Inflammatory macrophage (primary cell): ENCODE data around the gene GLB1L2.

Experiments
- DNase-seq, 2 donors: peaks; one replicate each; pipeline ENCODE4 v3.0.0-alpha.2; 2020 to 2022

The GLB1L2 gene

GRCh38 chr11:134369656-134370525 lies 38.1 kb downstream of the GLB1L2 start:
- no peak for DNase-seq

GRCh38 chr11:134370526-134371435 lies 39.0 kb downstream of the GLB1L2 start:
- no peak for DNase-seq

DNA sequence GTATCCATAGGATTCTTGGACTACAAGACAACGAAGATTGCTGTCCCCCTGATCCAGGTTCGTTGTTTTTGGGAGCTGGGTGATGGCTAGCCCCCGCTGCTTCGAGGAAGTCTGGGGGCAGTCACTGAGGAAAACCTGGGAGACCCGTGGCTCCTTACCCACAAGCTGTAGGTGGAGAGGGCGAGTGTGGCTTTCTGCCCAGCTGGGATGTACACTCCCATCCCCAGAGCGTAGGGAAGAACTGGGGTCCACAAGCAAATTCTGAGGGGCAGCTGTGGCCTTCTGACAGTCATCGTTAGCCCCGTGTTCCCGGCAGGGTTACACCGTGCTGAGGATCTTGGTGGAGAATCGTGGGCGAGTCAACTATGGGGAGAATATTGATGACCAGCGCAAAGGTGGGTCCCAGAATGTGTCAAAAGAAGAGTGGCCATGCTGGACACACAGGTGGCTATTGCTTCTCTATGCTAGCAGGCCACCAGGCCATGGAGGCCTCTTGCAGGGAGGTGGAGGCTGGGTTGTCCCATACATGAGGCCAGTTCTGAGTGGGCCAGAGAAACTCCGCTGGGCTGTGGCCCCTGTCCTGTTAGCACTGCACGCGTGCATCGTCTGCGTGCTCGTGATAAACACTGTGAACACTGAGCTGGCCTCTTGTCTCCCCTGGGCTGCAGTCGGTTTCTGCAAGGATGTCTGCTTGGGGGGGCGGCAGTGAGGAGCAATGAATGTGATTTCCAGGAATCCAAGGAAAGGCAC lies 39.8 kb downstream of the GLB1L2 start:
- no peak for DNase-seq

DNA sequence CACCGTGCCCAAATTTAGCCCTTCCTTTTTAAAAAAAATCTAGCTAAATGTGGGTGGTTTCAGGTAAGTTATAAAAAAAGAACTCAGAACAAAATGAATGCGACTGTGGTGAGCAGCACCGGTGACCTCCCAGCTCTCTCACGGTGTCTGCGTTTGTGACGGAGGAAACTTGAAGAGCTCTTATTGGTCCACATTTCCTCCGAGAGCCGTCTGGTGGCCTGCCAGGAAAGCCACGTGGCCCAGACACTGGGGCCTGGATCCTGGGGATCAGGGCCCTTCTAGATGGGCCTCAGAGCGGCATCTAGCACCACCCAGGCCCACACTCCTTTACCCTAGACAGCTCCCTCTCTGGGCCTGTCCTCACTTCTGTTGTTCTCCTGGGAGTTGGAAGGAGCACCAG lies 40.7 kb downstream of the GLB1L2 start:
- DNase-seq, result no peak

- DNase-seq, result no peak
Observed at GRCh38 chr11:134372961-134373360, 41.2 kb downstream of the GLB1L2 start.

- no peak for DNase-seq
Observed at GRCh38 chr11:134373591-134374052, 41.8 kb downstream of the GLB1L2 start.

- DNase-seq, result no peak
Observed at GRCh38 chr11:134374171-134374570, 42.4 kb downstream of the GLB1L2 start.

DNA sequence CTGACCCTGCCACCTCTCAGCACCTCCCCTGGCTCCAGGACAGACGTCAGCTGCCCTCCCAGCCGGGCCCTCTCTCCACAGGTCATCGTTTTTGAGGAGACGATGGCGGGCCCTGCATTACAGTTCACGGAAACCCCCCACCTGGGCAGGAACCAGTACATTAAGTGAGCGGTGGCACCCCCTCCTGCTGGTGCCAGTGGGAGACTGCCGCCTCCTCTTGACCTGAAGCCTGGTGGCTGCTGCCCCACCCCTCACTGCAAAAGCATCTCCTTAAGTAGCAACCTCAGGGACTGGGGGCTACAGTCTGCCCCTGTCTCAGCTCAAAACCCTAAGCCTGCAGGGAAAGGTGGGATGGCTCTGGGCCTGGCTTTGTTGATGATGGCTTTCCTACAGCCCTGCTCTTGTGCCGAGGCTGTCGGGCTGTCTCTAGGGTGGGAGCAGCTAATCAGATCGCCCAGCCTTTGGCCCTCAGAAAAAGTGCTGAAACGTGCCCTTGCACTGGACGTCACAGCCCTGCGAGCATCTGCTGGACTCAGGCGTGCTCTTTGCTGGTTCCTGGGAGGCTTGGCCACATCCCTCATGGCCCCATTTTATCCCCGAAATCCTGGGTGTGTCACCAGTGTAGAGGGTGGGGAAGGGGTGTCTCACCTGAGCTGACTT lies 43.2 kb downstream of the GLB1L2 start:
- DNase-seq, result no peak

DNA sequence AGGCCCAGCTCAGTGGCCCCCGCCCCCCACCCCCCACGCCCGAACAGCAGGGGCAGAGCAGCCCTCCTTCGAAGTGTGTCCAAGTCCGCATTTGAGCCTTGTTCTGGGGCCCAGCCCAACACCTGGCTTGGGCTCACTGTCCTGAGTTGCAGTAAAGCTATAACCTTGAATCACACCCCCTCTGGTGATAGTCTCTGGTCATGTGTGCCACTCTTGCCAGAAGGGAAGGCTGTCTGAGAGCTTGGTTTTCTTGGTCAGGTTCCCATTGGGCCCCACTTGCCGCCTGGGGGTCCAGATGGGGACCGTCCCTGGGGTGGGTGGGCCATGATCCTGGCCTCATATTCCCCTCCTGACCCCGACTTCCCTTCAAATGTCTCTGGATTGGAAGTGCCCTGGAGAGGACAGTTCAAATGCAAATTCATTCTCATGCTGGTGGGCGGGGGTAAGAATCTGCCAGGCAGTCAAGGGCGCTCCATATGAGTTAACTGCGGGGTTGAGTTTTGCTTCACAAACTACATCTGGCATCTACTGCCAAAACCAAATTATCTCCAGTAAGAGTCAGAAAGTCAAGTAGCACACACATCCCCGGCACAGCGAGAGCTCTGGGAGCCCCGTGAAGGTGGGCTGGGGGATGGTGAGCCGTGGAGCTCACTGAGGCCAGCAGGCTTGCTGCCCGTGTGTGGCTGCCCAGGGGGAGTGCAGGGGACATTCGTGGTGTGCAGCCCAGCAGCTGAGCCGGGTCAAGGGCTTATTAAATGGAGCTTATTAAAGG lies 44.5 kb downstream of the GLB1L2 start:
- no peak for DNase-seq

- DNase-seq, result no peak
Observed at GRCh38 chr11:134377876-134378275, 46.1 kb downstream of the GLB1L2 start.

DNA sequence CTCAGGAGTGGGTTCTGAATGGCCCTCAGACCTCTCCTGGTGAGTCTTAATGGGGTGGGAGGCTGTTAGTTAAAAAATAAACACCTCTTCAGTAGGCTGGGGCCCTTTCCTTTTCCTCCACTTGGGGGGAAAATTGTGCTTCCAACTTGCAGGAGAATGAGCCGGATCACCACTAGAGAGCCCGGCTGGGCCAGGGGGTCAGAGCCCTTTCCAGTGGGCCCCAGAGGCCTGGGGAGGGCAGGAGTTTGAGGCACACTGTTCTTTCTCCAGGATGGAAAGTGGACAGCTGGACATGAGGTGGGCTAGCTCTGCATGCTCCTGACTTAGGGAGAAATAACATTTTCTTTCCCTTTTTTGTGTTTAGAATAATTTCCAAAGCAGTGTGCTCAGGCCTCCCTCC lies 47.5 kb downstream of the GLB1L2 start:
- no peak for DNase-seq

DNA sequence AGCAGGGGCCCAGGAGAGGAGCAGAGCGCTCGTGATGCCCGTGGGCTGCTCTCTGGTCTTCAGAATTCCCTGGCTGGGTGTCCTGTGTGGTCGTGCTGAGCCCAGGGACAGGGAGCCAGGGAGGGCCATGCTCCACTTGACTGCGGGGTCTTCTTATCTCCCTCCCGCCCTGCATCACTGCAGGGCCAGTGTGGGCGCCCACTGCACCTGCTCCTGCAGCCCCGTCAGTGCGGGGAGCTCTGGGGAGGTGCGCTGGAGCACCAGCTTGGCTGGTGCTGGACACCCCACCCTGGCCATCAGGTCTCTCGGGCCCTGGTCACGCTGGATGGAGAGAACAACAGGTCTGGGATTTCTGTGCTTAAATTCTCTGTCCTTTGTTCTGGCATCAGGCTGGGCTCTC lies 48.4 kb downstream of the GLB1L2 start:
- DNase-seq, result no peak

DNA sequence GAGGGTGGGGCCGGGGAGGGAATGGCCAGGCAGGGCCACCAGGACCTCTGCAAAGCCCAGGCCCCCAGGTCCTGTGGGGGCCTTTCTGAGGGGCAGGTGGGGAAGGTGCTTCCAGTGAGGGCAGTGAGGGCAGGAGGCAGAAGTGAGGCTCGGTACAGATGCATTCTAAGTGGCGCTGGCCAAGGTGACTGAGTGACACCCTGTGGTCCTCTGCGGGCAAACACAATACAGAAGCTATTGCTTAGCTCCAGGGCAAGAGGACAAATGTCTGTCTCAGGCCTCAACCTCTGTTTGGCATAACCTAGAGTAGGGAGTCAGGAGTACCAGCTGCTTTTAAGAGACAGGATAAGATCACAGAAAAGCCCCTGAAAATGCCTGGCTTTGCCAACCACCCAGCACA lies 49.0 kb downstream of the GLB1L2 start:
- DNase-seq, result no peak

- no peak for DNase-seq
Observed at GRCh38 chr11:134382257-134382656, 50.5 kb downstream of the GLB1L2 start.

- DNase-seq, result no peak
Observed at GRCh38 chr11:134382830-134383229, 51.0 kb downstream of the GLB1L2 start.

DNA sequence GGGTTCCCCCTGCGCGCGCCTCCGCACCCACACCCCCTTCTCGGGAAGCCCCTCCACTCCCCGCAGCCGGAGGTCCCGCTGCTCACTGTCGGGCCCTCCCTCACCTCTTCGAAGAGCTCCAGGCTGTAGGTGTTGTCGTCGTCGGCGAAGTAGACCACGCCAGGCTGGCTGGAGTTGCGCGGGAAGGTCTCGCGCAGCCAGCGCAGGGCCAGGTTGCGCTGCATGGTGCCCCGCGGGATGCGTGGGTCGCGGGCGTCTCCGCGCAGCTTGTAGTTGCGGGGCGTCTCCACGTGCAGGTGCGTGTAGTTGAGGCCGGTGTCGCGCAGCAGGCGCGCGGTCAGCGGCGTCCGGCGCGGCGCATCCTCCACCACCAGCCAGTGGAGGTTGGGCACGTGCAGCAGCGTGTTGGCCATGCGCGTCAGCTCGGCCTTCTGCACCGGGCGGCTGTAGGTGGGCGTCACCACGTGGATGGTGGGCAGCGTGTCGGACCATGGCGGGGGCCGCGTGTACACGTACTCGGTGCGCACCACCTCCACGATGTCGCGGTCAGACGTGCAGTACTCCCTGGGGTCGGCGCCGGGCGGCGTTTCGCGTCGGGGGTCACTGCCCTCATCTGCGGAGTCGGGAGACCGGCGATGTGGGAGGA lies 51.9 kb downstream of the GLB1L2 start:
- DNase-seq, result no peak

DNA sequence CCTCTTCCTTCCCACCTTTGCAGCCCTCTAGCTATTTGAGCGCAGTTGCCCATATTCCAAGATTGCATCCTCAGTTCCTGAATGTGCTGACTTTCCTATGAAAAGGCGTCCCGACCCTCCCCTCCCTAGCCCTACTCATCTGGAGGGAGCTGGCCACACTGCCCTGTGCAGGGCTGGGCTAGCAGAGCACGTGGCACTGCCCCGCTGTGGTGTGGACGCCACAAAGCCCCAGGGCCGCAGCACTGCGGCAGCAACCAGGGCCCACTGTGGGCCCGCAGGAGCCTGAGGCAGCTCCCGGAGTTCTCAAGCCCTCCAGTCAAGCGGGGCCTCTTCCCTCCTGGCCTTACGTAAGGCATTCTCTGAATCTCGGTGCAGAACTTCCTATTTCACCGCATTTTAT lies 52.6 kb downstream of the GLB1L2 start:
- DNase-seq, result no peak

DNA sequence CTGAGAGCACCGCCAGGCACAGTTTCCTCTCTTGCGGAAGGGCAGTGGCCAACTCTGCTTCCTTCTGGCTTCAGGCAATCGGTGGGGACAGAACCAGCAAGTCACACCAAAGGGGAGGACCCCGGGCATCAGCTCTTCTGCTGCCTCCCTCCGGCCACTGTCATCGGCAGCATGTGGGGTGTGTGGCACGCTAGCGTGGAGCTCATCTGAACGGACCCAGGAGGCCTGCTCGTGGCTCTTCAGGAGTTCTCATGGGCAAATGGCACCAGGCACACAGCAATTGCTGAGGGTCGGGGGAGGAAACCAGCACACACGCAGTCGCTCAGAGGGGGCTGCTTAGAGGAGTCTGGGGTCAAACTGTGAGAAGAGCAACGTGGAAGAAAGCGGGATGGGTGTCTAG lies 53.4 kb downstream of the GLB1L2 start:
- DNase-seq, result no peak

DNA sequence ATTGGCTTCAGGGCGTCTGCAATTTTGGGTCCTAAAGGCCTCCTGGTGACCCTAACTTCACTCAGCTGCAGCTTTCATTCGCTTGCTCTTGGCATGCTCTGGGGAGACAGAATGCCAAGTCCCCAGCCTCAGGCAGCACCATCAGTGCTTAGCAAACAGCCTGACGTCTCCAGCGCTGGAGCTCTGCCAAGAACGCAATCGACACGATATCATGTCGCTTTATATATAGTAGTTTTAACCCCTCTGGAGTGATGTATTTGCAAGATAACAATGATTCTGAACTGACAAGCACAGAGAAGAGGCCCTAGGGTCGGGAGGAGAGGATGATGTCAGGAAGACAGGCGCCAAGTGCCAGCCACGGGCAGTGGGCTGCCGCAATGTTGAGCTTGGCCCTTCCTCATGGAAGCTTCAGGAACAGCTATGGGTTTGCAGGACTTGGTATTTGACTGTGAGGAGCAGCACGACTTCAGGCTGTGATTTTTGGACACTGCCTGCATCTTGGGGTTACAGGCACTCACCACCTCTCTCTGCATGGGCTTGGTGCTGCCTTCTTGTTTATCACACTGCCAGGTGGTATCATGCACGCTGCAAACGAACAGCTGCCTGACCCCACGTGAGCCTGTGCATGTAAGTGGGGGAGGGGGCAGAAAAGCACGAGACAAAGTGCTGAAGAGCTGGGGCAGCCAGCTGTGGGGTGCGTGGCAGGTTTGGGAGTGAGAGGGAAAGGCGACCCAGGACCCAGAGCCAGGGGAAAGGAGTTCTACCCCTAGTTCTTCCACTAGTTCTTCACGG lies 54.2 kb downstream of the GLB1L2 start:
- no peak for DNase-seq

DNA sequence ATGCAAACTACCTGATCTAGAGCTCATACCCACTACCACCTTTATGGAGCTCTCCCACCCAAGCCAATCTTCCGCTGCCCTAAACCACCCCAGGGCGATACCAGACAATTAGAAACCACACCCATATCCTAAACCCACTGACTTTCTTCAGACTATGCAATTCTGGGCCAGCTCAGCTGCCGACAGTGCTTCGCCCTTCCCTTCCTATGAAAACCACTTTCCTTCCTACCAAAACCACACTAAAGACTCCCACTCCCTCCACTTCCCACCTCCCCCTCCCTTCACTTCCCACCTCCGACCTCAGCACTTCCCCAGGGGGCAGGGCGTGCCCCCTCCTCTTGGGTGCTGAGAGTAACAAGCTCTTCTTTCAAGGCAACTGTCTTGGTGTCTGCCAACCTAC lies 55.2 kb downstream of the GLB1L2 start:
- DNase-seq, result no peak
